GM13976 (cell line): ENCODE measurements around the gene TOR4A.

Source experiments
- DNase-seq: peaks from one replicate; pipeline ENCODE4 v3.0.0; 2012; ENCODE audit warnings: low spot score
- CTCF ChIP-seq: IDR thresholded peaks from 2 replicates; pipeline ENCODE4 v1.5.1; 2012; ENCODE audit warnings: borderline replicate concordance, mild to moderate bottlenecking; ENCODE audit not compliant: insufficient read depth; ENCODE audit errors: extremely low read depth, missing control alignments, control extremely low read depth
- in situ Hi-C: fragments of 300-500 bp; cut with MboI; formaldehyde crosslinking; loops from one replicate; pipeline ENCODE4 v1.12.0; 2022; ENCODE audit warnings: low sequenced_read_pairs, mixed read lengths, inconsistent platforms; ENCODE audit not compliant: unreplicated experiment

The TOR4A gene

DNA sequence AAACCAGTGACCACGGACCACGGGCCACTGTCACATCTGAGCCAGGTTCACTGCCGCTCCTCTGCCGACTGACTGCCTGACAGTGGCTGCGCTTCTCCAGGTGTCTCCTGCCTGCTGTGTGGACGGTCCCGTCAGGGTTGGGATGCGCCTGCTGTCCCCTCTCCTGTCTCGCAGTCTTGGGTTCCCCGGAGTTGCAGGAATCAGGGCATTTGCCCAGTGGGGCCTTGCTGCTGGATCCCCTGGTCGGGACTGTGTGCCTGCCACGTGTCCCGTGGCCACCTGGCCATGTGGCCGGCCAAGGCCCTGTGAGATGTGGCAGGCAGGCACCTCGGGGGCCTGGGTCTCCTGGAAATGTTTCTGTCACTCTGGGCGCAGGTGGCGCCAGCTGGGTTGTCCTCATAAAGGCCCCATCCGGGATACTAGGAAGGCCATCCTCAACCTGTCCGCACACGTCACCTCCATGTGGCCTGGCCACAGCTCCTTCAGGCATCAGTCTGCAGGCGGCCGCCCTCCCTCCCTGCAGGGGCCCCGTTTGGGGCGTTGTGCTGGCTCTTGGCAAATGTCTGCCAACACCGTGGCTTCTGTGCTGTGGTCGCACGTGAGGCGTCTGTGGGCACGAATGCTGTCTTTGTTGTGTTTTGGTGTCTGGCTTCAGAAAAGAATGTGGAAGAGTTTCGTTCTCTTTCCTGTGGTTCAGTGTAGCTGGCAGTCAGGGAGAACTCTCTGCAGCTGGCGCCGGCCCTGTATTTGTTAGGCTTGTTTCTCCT, 6.4 kb upstream of the TOR4A start:
- TF ChIP-seq CTCF: no peak
- DNase-seq: no peak
- in situ Hi-C loops: no loop called here

DNA sequence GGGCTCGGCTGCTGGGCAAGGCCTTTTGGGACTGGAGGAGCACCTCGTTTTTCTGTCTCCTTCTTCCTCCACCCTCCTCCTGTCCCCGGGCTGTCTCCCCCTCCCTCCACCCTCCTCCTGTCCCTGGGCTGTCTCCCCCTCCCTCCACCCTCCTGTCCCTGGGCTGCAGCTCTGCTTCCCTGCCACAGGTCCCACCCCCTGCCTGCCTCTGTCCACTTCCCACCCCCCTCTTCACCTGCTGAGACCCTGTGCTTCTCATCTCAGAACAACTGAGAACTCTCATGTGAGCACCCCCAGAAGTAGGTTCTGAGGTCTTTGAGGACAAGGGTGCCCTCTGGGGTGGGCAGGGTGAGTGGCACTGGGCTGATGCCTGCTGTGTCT, 5.8 kb upstream of the TOR4A start:
- no peak for TF ChIP-seq CTCF
- no peak for DNase-seq
- in situ Hi-C loops: no loop called here

- no peak for DNase-seq
- no peak for TF ChIP-seq CTCF
- in situ Hi-C loops: no loop called here
Observed at GRCh38 chr9:137272241-137273094, 5.1 kb upstream of the TOR4A start.

- no peak for TF ChIP-seq CTCF
- in situ Hi-C loops: no loop called here
- no peak for DNase-seq
Observed at GRCh38 chr9:137273095-137273490, 4.4 kb upstream of the TOR4A start.

DNA sequence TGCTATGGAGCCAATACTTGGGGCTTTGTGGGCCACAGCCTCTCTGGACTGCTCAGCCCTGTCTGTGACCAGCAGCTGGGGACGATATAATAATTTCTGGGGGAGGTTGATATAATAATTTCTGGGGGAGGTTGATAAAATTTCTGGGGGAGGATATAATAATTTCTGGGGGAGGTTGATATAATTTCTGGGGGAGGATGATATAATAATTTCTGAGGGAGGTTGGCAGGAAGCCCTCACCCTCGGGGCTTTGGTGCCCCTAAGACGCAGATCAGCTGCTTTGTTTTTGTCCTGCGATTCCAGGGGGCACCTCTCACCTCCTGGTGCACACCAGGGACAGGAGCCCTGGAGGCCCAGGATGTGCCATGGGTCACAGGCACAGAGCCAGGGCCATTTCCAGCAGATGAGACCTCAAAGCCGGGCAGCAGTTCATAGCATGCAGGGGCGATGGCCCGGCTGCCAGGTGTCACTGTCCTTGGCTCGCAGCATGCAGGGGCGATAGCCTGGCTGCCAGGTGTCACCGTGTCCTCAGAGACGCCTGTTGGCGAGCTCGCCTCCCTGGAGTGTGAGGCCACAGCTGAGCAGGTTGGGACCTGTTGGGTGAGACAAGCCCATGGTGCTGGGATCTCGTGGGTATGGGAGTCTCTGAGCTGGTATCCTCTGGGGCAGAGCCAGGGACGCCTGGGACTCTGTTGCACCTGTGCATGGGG, 3.8 kb upstream of the TOR4A start:
- TF ChIP-seq CTCF: no peak
- DNase-seq: no peak
- in situ Hi-C loops: no loop called here

- in situ Hi-C loops: loop anchor here (25.0 kb wide), 1 partner anchor 262 kb away; no protein-coding TSS in a partner anchor
- no peak for DNase-seq
- TF ChIP-seq CTCF: no peak
Observed at GRCh38 chr9:137275203-137275587, 2.3 kb upstream of the TOR4A start.
